Peyer's patch (tissue), 4 donors: ENCODE results near the gene PROM2. TPM values are rescaled to one million over a fixed set of nuclear protein-coding genes. Genes with fewer than 3 reads are reported as not detected.

Source experiments
- DNase-seq, 3 donors: peaks; one replicate each; pipeline ENCODE4 v3.0.0-alpha.2; 2017 to 2019
- H3K27ac ChIP-seq, 4 donors: fragments of 200-600 bp; sonication (generic); one replicate each; pipeline ENCODE4 v1.5.1; 2016 to 2019
- H3K27me3 ChIP-seq, 2 donors: fragments of 200-600 bp; sonication (generic); one replicate each; pipeline ENCODE4 v1.5.1; 2019
- H3K36me3 ChIP-seq, 3 donors: fragments of 200-600 bp; sonication (generic); one replicate each; pipeline ENCODE4 v1.5.1; 2016 to 2019
- H3K4me1 ChIP-seq, 4 donors: fragments of 200-600 bp; sonication (generic); one replicate each; pipeline ENCODE4 v1.5.1; 2016 to 2019
- H3K4me3 ChIP-seq, 4 donors: fragments of 200-600 bp; sonication (generic); 1 replicate in 3 of 4; 2 replicates in 1 of 4; pipeline ENCODE4 v1.5.1; 2016 to 2019; ENCODE audit warnings: mild to moderate bottlenecking in 1 of 4
- H3K9me3 ChIP-seq, 4 donors: fragments of 200-600 bp; sonication (generic); one replicate each; pipeline ENCODE4 v1.5.1; 2016 to 2019; ENCODE audit warnings: mild to moderate bottlenecking in 1 of 4
- CTCF ChIP-seq, 6 experiments: fragments of 450-650 bp in 4 of 6; fragments of 200-600 bp in 2 of 6; sonication (generic) in 1 of 6; IDR thresholded peaks; one replicate each; pipeline ENCODE4 v1.5.1; 2017 to 2019; ENCODE audit warnings: antibody characterized with exemption in 6 of 6, mild to moderate bottlenecking in 3 of 6, moderate library complexity in 1 of 6
- POLR2A ChIP-seq, 2 donors: fragments of 450-650 bp; IDR thresholded peaks; one replicate each; pipeline ENCODE4 v1.5.1; 2017; ENCODE audit warnings: antibody characterized with exemption in 2 of 2, mild to moderate bottlenecking in 2 of 2, moderate library complexity in 2 of 2
- total RNA-seq, 4 donors: library from RNA; depleted of rRNA; stranded (reverse); fragments of >200 nt; gene quantifications; one replicate each; pipeline ENCODE4 v1.1.0, GENCODE V29; 2016

Gene PROM2
- total RNA-seq, 4 donors from 2014 or later = 13.1 to 68.9 (median 39.2) TPM

DNA sequence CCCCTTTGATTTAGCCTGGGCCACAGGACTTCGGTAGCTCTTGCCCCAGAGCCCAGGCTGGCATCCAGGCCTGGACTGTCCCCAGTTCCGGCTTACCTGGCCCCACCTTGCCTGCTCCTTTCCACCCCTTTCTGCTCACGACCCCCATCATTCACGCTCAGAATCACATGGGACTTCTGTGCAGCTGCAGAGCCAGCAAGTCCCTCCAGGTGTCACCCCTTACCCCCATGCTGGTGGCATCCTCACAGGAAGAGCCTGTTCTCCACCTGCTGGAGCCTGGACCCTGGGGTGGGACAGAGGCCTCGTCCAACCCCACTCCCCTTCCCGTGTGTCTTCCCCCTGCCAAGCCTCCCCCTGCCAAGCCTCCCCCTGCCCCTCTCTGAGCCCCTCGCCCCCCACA lies 15.0 kb downstream of the PROM2 start:
- no peak overlapping the region for H3K4me3 ChIP-seq
- DNase-seq = no peak
- no peaks in the 10 kb centered on the region for H3K36me3 ChIP-seq
- H3K9me3 ChIP-seq = peaks cover 0 to 9% (median 3%) of the 10 kb centered on the region in 4 donors
- H3K27me3 ChIP-seq = no peaks in the 10 kb centered on the region
- no peak for TF ChIP-seq POLR2A (IDR thresholded peaks at IDR 0.05)
- H3K27ac ChIP-seq = no peak overlapping the region
- H3K4me1 ChIP-seq = no peaks in the 10 kb centered on the region

GRCh38 chr2:95291222-95291621 lies 17.0 kb downstream of the PROM2 start:
- no peak for TF ChIP-seq CTCF (IDR thresholded peaks at IDR 0.05)
- TF ChIP-seq POLR2A (IDR thresholded peaks at IDR 0.05) = no peak
- no peak overlapping the region for H3K27ac ChIP-seq
- no peaks in the 10 kb centered on the region for H3K36me3 ChIP-seq
- no peaks in the 10 kb centered on the region for H3K4me1 ChIP-seq
- no peak for DNase-seq
- H3K27me3 ChIP-seq = no peaks in the 10 kb centered on the region
- H3K9me3 ChIP-seq = peaks cover 0 to 9% (median 3%) of the 10 kb centered on the region in 4 donors
- H3K4me3 ChIP-seq = no peak overlapping the region

DNA sequence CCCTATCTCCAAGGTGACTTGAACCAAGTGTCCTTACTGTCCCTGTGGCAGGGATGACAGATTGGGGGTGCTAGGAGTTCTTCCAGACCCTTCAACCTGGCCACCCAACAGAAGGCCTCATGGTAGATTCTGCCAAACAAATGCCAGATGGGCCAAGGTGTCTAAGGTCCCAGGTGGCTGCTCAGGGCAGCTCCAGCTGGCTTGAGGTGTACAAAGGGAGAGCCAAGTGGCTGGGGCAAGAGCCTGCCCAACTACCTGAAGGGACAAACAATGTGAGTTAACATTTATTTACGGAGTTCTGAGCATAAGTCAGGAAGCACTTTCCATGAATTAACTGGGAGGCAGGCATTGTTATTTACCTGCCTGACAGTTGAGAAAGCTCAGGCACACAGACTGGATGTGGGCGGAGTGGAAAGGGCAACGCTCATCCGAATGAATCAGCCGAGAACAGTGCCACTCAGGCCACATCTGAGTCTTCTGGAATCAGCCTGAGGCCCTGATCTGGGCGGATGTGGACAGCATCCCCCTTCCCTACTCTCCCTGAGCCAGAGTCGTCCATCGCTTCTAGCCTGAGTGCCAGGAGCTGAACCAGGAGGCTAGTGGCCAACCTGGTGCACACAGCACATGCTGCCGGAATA lies 18.5 kb downstream of the PROM2 start:
- Histone ChIP-seq H3K4me1 (no peaks in the 10 kb centered on the region), H3K27ac (no peak overlapping the region), H3K4me3 (no peak overlapping the region), H3K36me3 (no peaks in the 10 kb centered on the region), H3K9me3 (peaks cover 0 to 9% (median 3%) of the 10 kb centered on the region in 4 donors), H3K27me3 (no peaks in the 10 kb centered on the region)
- no peak for DNase-seq
- no peak for TF ChIP-seq POLR2A (IDR thresholded peaks at IDR 0.05)
- TF ChIP-seq CTCF (IDR thresholded peaks at IDR 0.05) = no peak

GRCh38 chr2:95294579-95295250 lies 20.5 kb downstream of the PROM2 start:
- Histone ChIP-seq H3K36me3 (no peaks in the 10 kb centered on the region), H3K27ac (no peak overlapping the region), H3K4me3 (no peak overlapping the region), H3K27me3 (no peaks in the 10 kb centered on the region), H3K4me1 (no peaks in the 10 kb centered on the region), H3K9me3 (peaks cover 0 to 9% (median 3%) of the 10 kb centered on the region in 4 donors)
- DNase-seq = no peak
- TF ChIP-seq CTCF (IDR thresholded peaks at IDR 0.05) (no peak), POLR2A (IDR thresholded peaks at IDR 0.05) (no peak)

GRCh38 chr2:95295376-95295775 lies 21.1 kb downstream of the PROM2 start:
- Histone ChIP-seq H3K9me3 (peaks cover 0 to 8% (median 3%) of the 10 kb centered on the region in 4 donors), H3K27ac (no peak overlapping the region), H3K4me1 (no peaks in the 10 kb centered on the region), H3K36me3 (no peaks in the 10 kb centered on the region), H3K27me3 (no peaks in the 10 kb centered on the region), H3K4me3 (no peak overlapping the region)
- DNase-seq = no peak
- TF ChIP-seq CTCF (IDR thresholded peaks at IDR 0.05) = no peak
- no peak for TF ChIP-seq POLR2A (IDR thresholded peaks at IDR 0.05)

DNA sequence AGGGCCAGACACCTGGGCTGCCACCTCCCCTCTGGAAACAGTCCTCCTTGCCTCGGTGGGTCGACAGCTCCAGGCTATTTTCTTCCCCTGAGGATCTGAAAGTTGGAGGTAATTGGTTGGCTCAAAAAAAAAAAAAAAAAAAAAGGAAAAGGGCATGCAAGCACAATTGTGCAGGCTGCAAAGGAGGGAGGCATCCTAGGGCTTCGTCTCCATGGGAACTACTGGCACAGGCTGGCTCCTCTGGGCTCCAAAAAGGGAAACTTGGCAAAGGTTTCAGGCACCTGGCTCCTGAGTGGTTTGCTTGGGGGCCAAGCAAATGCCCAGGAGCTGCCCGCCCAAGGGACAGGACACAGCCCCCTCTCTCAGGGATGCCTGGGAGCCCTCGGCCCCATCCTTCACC lies 21.8 kb downstream of the PROM2 start:
- peaks cover 0 to 5% (median under 1%) of the 10 kb centered on the region in 4 donors for H3K9me3 ChIP-seq
- H3K27me3 ChIP-seq = no peaks in the 10 kb centered on the region
- H3K27ac ChIP-seq = no peak overlapping the region
- no peaks in the 10 kb centered on the region for H3K36me3 ChIP-seq
- no peaks in the 10 kb centered on the region for H3K4me1 ChIP-seq
- H3K4me3 ChIP-seq = no peak overlapping the region
- TF ChIP-seq CTCF (IDR thresholded peaks at IDR 0.05) = no peak
- TF ChIP-seq POLR2A (IDR thresholded peaks at IDR 0.05) = no peak
- no peak for DNase-seq
